Mammary microvascular endothelial cell (primary cell): ENCODE measurements around the gene TBL1X. TPM values are rescaled to one million over a fixed set of nuclear protein-coding genes. Genes with fewer than 3 reads are reported as not detected.

Source experiments
- total RNA-seq: library from RNA; depleted of rRNA; stranded (reverse); fragments of >200 nt; gene quantifications from 2 replicates; pipeline ENCODE4 v1.2.3, GENCODE V29; 2015

TBL1X gene
- 11.8 and 16.4 TPM in 2 replicates for total RNA-seq

GRCh38 chrX:9464435-9465371 is at the start of gene TBL1X:
Gene TBL1X, plus strand, starts transcription at chrX:9465058. Its CDS starts 188,529 bp downstream, at chrX:9653587.

GRCh38 chrX:9765737-9766097 is 300.9 kb downstream of the TBL1X start, which contains the start of gene GPR143:
Gene GPR143, minus strand, starts transcription at chrX:9765847. Its CDS starts 30 bp downstream, at chrX:9765817.

GRCh38 chrX:9785944-9786797 is 321.3 kb downstream of the TBL1X start, which contains the start of gene SHROOM2:
Gene SHROOM2, plus strand, starts transcription at chrX:9786429. Its CDS starts 117 bp downstream, at chrX:9786546.

